MM.1S (cell line): Measurements from ENCODE around the gene XPO5.
"Not testable (repeated sequence)": the region's sequence is repeated elsewhere in the genome, so short reads cannot be mapped to it uniquely, and the experiment has no call there.

Experiments used
- DNase-seq: peaks from one replicate; pipeline ENCODE4 v3.0.0-alpha.2; 2015
- H2AFZ ChIP-seq: fragments of 300-600 bp; sonication (generic); 2 replicates; pipeline ENCODE4 v1.6.0; 2016; ENCODE audit warnings: antibody characterized with exemption, low read length
- H3F3A ChIP-seq: fragments of 300-600 bp; sonication (generic); 2 replicates; pipeline ENCODE4 v1.6.1; 2016; ENCODE audit warnings: mild to moderate bottlenecking, antibody characterized with exemption, low read length, moderate library complexity, mixed read lengths; ENCODE audit not compliant: insufficient read depth
- H3K27ac ChIP-seq: fragments of 300-600 bp; sonication (generic); 2 replicates; pipeline ENCODE4 v1.5.1; 2016; ENCODE audit warnings: mild to moderate bottlenecking, low read length
- H3K27me3 ChIP-seq: fragments of 300-600 bp; sonication (generic); replicated peaks from 2 replicates; pipeline ENCODE4 v1.6.0; 2016; ENCODE audit warnings: low read length; ENCODE audit not compliant: insufficient read depth
- H3K36me3 ChIP-seq: fragments of 300-600 bp; sonication (generic); replicated peaks from 2 replicates; pipeline ENCODE4 v1.6.1; 2016; ENCODE audit warnings: mild to moderate bottlenecking, low read length, mixed read lengths; ENCODE audit not compliant: insufficient read depth
- H3K4me1 ChIP-seq: fragments of 300-600 bp; sonication (generic); 2 replicates; pipeline ENCODE4 v1.6.1; 2016; ENCODE audit warnings: low read length, mixed read lengths
- H3K4me2 ChIP-seq: fragments of 300-600 bp; sonication (generic); 2 replicates; pipeline ENCODE4 v1.6.0; 2016; ENCODE audit warnings: low read depth, low read length
- H3K4me3 ChIP-seq: fragments of 300-600 bp; sonication (generic); 2 replicates; pipeline ENCODE4 v1.5.1; 2016; ENCODE audit warnings: low read length, mixed read lengths
- H3K79me2 ChIP-seq: fragments of 300-600 bp; sonication (generic); 2 replicates; pipeline ENCODE4 v1.6.1; 2016; ENCODE audit warnings: mixed run types, low read length, mixed read lengths
- H3K9ac ChIP-seq: fragments of 300-600 bp; sonication (generic); 2 replicates; pipeline ENCODE4 v1.6.1; 2016; ENCODE audit warnings: low read length, mixed read lengths
- H3K9me2 ChIP-seq: fragments of 300-600 bp; sonication (generic); replicated peaks from 2 replicates; pipeline ENCODE4 v1.6.1; 2016; ENCODE audit warnings: mild to moderate bottlenecking, low read length, mixed read lengths; ENCODE audit not compliant: insufficient read depth
- H3K9me3 ChIP-seq: fragments of 300-600 bp; sonication (generic); replicated peaks from 2 replicates; pipeline ENCODE4 v1.6.1; 2016; ENCODE audit warnings: mild to moderate bottlenecking, low read length, mixed read lengths; ENCODE audit not compliant: insufficient read depth
- H4K20me1 ChIP-seq: fragments of 300-600 bp; sonication (generic); 2 replicates; pipeline ENCODE4 v1.6.1; 2016; ENCODE audit warnings: mild to moderate bottlenecking, low read length, moderate library complexity, mixed read lengths; ENCODE audit not compliant: insufficient read depth
- EZH2 ChIP-seq: fragments of 300-600 bp; sonication (generic); optimal IDR thresholded peaks from 2 replicates; pipeline ENCODE3; 2017; ENCODE audit warnings: low read depth, mild to moderate bottlenecking, antibody characterized with exemption, low read length, mixed read lengths
- EZH2phosphoT487 ChIP-seq: fragments of 300-600 bp; sonication (generic); IDR thresholded peaks from 2 replicates; pipeline ENCODE4 v1.6.1; 2018; ENCODE audit warnings: antibody characterized with exemption, low read length
- TF ChIP-seq, protein P1 (sequence below): fragments of 300-600 bp; sonication (generic); IDR thresholded peaks from 2 replicates; pipeline ENCODE4 v1.5.1; 2016; ENCODE audit warnings: antibody characterized with exemption, low read length, mixed read lengths

Gene XPO5

DNA sequence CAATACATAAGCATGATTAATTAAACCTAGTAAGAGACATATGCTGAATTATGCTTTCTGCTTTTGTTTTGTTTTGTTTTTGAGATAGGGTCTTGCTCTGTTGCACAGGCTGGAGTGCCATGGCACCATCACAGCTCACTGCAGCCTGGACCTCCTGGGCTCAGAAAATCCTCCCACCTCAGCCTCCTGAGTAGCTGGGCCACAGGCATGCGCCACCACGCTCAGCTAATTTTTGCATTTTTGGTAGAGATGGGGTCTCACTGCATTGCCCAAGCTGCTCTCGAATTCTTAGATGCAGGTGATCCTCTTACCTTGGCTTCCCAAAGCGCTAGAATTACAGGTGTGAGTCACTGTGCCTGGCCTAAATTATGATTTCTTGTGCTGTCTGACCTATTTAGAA, 3.8 kb downstream of the XPO5 start:
- no peak for TF ChIP-seq EZH2phosphoT487
- no peak for TF ChIP-seq EZH2
- TF ChIP-seq, protein P1, sequence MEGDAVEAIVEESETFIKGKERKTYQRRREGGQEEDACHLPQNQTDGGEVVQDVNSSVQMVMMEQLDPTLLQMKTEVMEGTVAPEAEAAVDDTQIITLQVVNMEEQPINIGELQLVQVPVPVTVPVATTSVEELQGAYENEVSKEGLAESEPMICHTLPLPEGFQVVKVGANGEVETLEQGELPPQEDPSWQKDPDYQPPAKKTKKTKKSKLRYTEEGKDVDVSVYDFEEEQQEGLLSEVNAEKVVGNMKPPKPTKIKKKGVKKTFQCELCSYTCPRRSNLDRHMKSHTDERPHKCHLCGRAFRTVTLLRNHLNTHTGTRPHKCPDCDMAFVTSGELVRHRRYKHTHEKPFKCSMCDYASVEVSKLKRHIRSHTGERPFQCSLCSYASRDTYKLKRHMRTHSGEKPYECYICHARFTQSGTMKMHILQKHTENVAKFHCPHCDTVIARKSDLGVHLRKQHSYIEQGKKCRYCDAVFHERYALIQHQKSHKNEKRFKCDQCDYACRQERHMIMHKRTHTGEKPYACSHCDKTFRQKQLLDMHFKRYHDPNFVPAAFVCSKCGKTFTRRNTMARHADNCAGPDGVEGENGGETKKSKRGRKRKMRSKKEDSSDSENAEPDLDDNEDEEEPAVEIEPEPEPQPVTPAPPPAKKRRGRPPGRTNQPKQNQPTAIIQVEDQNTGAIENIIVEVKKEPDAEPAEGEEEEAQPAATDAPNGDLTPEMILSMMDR: no peak
- peaks cover 47% of the 10 kb centered on the region for H3K79me2 ChIP-seq
- H3K27ac ChIP-seq: no peak overlapping the region

DNA sequence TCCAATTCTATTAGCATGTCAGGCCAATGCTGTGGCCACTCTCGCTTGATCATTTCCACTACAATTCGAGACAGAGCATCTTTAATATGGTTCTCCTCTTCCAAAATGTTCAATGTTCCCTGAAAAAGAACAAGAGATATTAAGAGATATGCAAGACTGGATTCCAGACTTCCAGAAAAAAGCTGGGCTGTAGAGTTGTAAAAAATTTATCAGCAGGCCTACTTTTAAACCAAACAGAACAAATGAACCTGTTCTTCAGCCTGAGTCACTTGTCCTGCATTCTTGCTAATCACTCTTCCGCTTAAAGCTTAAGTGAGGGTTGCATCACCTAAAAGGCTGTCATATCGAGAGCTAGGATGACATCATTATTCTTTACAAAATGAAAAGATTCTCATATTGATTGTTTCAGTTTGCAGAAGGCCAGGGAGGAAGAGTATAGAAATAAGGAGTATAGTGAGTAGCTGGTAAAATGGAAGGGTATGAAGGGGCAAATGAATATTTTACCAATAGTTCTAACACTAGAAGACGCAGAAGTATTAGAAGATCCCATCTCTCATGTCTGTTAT, 4.9 kb downstream of the XPO5 start:
- peaks cover 38% of the 10 kb centered on the region for H3K79me2 ChIP-seq
- H3K9ac ChIP-seq: no peak overlapping the region
- H3K9me2 ChIP-seq: no peaks in the 10 kb centered on the region

More for the DNA sequence above, 3.8 kb downstream of the XPO5 start:
- Histone ChIP-seq H2AFZ (no peak overlapping the region), H4K20me1 (no peaks in the 10 kb centered on the region), H3K36me3 (peaks cover 4% of the 10 kb centered on the region; the same call in 1 of the 2 replicates), H3K9me2 (no peaks in the 10 kb centered on the region), H3K4me2 (no peak overlapping the region), H3K9ac (no peak overlapping the region), H3K9me3 (no peaks in the 10 kb centered on the region), H3F3A (peaks cover 8% of the 10 kb centered on the region), H3K4me3 (no peak overlapping the region), H3K4me1 (no peaks in the 10 kb centered on the region), H3K27me3 (no peaks in the 10 kb centered on the region)
- DNase-seq: no peak

DNA sequence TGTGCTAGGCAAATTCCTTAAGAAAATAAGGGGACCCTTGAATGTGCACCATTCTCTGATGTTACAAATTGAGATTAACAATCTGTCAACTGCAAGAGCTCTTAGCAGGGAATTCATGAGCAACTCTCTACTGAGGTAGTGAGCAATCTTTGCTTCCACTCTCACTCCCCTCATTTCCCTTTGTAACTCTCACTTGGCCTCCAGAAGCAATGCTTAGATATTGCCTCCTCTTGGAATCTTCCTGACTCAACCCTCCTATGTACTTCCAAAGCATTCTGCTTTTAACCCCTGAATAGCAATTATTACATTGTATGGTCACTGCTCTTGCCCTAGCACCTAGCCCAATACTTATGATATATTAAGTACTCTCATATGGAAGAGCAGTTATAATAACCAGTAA, 16.5 kb downstream of the XPO5 start:
- no peaks in the 10 kb centered on the region for H3K27me3 ChIP-seq
- TF ChIP-seq EZH2phosphoT487 (no peak), EZH2 (no peak)
- TF ChIP-seq, protein P1: no peak
- H3F3A ChIP-seq: no peaks in the 10 kb centered on the region
- H3K9me3 ChIP-seq: no peaks in the 10 kb centered on the region
- H3K4me2 ChIP-seq: no peak overlapping the region
- peaks cover 6% of the 10 kb centered on the region for H3K36me3 ChIP-seq
- H3K4me3 ChIP-seq: no peak overlapping the region
- no peaks in the 10 kb centered on the region for H3K79me2 ChIP-seq
- no peaks in the 10 kb centered on the region for H3K9me2 ChIP-seq
- H3K27ac ChIP-seq: no peak overlapping the region
- H4K20me1 ChIP-seq: no peaks in the 10 kb centered on the region
- no peak overlapping the region for H3K9ac ChIP-seq
- H2AFZ ChIP-seq: no peak overlapping the region
- H3K4me1 ChIP-seq: no peaks in the 10 kb centered on the region
- DNase-seq: no peak

More for the DNA sequence above, 4.9 kb downstream of the XPO5 start:
- Histone ChIP-seq H4K20me1 (no peaks in the 10 kb centered on the region), H3K27me3 (no peaks in the 10 kb centered on the region), H3K27ac (no peak overlapping the region), H3K4me1 (no peaks in the 10 kb centered on the region), H3K4me3 (no peak overlapping the region), H2AFZ (no peak overlapping the region), H3F3A (no peaks in the 10 kb centered on the region), H3K9me3 (no peaks in the 10 kb centered on the region), H3K4me2 (no peak overlapping the region), H3K36me3 (peaks cover 4% of the 10 kb centered on the region; the same call in 1 of the 2 replicates)
- TF ChIP-seq EZH2: no peak
- TF ChIP-seq, protein P1: no peak
- no peak for TF ChIP-seq EZH2phosphoT487
- no peak for DNase-seq

DNA sequence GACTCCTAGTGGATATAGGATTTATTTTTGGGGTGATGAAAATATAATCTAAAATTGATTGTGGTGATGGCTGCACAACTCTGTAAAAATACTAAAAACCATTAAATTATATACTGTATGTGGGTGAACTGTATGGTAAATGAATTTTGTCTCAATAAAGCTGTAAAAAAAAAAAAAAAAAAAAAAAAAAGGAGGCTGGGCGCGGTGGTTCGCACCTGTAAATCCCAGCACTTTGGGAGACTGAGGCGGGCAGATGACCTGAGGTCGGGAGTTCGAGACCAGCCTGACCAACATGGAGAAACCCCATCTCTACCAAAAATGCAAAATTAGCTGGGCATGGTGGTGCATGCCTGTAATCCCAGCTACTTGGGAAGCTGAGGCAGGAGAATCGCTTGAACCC, 18.2 kb downstream of the XPO5 start:
- H3F3A ChIP-seq, H3K9me3 ChIP-seq, H3K27ac ChIP-seq, DNase-seq, H3K9ac ChIP-seq, H3K4me1 ChIP-seq, H3K27me3 ChIP-seq, H3K4me2 ChIP-seq, H3K36me3 ChIP-seq, H3K4me3 ChIP-seq, H3K79me2 ChIP-seq, H3K9me2 ChIP-seq, H2AFZ ChIP-seq, H4K20me1 ChIP-seq: not testable (repeated sequence)
